OCI-LY3 (cell line): ENCODE data around the gene ZBED1.

Source experiments
- H2AFZ ChIP-seq: fragments of 200-600, 300-600 bp; shearing (Covaris generic); 2 replicates; pipeline ENCODE4 v1.6.0; 2014; ENCODE audit warnings: antibody characterized with exemption, low read depth, low read length
- H3K27ac ChIP-seq: fragments of 200-600, 300-600 bp; sonication (generic); 2 replicates; pipeline ENCODE4 v1.5.1; 2014; ENCODE audit warnings: mild to moderate bottlenecking, low read length, moderate library complexity, mixed read lengths
- H3K27me3 ChIP-seq: fragments of 200-600, 300-600 bp; sonication (generic); 2 replicates; pipeline ENCODE4 v1.6.1; 2014; ENCODE audit warnings: low read depth, low read length, mixed read lengths
- H3K36me3 ChIP-seq: fragments of 200-600, 300-600 bp; sonication (generic); replicated peaks from 2 replicates; pipeline ENCODE3; 2014; ENCODE audit warnings: low read depth, low read length, mixed read lengths
- H3K4me1 ChIP-seq: fragments of 300-600, 200-600 bp; sonication (generic); 2 replicates; pipeline ENCODE4 v1.6.1; 2014; ENCODE audit warnings: low read length, mixed read lengths
- H3K4me2 ChIP-seq: fragments of 200-600, 300-600 bp; sonication (generic); 2 replicates; pipeline ENCODE4 v1.6.1; 2014; ENCODE audit warnings: low read length, mixed read lengths
- H3K4me3 ChIP-seq: fragments of 300-600, 200-600 bp; sonication (generic); 2 replicates; pipeline ENCODE4 v1.5.1; 2014; ENCODE audit warnings: antibody characterized with exemption, mild to moderate bottlenecking, low read length, moderate library complexity
- H3K79me2 ChIP-seq: fragments of 300-600, 200-600 bp; shearing (Covaris generic); 2 replicates; pipeline ENCODE4 v1.6.1; 2014; ENCODE audit warnings: mild to moderate bottlenecking, low read length, mixed read lengths
- H3K9ac ChIP-seq: fragments of 300-600, 200-600 bp; shearing (Covaris generic); 2 replicates; pipeline ENCODE4 v1.6.0; 2014; ENCODE audit warnings: mild to moderate bottlenecking, low read length, moderate library complexity
- H3K9me3 ChIP-seq: fragments of 200-600, 300-600 bp; shearing (Covaris generic); 2 replicates; pipeline ENCODE4 v1.6.1; 2014; ENCODE audit warnings: low read length, mixed read lengths; ENCODE audit not compliant: insufficient read depth
- H4K20me1 ChIP-seq: fragments of 200-600, 300-600 bp; sonication (generic); 2 replicates; pipeline ENCODE4 v1.6.1; 2016; ENCODE audit warnings: low read length, mixed read lengths; ENCODE audit not compliant: insufficient read depth
- EZH2phosphoT487 ChIP-seq: fragments of 200-600 bp; shearing (Covaris generic); IDR thresholded peaks from 2 replicates; pipeline ENCODE4 v1.6.1; 2018; ENCODE audit warnings: antibody characterized with exemption, mixed run types, low read depth
- TF ChIP-seq, protein P1 (sequence below): fragments of 200-600, 300-600 bp; sonication (generic); IDR thresholded peaks from 2 replicates; pipeline ENCODE4 v1.5.1; 2014; ENCODE audit warnings: antibody characterized with exemption, low read length, low read depth

ZBED1 gene

DNA sequence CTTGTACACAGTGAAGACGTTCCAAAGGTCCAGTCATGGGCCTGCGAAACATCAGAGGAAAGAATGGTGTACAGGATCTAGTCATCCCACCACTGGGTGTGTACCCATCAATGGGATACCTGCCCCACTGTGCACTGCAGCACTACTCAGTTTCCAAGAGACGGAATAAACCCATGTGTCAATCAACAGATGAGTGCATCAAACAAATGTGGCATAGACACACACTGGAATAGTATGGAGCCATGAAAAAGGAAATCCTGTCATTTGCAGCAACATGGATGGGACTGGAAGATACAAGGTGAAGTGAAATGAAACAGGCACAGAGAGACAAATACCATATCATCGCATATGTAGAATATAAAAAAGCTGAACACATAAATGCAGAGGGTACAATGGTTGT lies 48.0 kb downstream of the ZBED1 start:
- Histone ChIP-seq H3K36me3 (peaks cover 15% of the 10 kb centered on the region), H3K4me3 (no peak overlapping the region), H4K20me1 (peaks cover 29% of the 10 kb centered on the region), H3K9me3 (no peaks in the 10 kb centered on the region), H2AFZ (no peak overlapping the region), H3K27me3 (no peaks in the 10 kb centered on the region), H3K4me1 (no peaks in the 10 kb centered on the region), H3K4me2 (no peak overlapping the region), H3K27ac (no peak overlapping the region), H3K9ac (no peak overlapping the region), H3K79me2 (peaks cover 50% of the 10 kb centered on the region)
- TF ChIP-seq, protein P1, sequence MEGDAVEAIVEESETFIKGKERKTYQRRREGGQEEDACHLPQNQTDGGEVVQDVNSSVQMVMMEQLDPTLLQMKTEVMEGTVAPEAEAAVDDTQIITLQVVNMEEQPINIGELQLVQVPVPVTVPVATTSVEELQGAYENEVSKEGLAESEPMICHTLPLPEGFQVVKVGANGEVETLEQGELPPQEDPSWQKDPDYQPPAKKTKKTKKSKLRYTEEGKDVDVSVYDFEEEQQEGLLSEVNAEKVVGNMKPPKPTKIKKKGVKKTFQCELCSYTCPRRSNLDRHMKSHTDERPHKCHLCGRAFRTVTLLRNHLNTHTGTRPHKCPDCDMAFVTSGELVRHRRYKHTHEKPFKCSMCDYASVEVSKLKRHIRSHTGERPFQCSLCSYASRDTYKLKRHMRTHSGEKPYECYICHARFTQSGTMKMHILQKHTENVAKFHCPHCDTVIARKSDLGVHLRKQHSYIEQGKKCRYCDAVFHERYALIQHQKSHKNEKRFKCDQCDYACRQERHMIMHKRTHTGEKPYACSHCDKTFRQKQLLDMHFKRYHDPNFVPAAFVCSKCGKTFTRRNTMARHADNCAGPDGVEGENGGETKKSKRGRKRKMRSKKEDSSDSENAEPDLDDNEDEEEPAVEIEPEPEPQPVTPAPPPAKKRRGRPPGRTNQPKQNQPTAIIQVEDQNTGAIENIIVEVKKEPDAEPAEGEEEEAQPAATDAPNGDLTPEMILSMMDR, result no peak
- TF ChIP-seq EZH2phosphoT487, result no peak

DNA sequence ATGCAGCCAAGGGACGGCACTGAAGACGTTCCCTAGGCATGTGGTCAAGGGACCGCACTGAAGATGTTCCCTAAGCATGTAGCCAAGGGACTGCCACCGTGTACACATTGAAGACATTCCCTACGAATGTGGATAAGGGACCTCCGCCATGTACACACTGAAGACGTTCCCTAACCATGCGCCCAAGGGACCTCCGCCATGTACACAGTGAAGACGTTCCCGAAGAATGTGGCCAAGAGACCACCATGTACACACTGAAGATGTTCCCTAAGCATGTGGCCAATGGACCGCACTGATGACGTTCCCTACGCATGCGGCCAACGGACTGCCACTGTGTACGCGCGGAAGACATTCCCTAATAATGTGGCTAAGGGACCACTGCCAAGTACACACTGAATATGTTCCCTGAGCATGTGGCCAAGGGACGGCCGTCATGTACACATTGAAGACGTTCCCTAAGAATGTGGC lies 48.4 kb downstream of the ZBED1 start:
- Histone ChIP-seq H3K4me3 (no peak overlapping the region), H3K9me3 (no peaks in the 10 kb centered on the region), H3K36me3 (peaks cover 19% of the 10 kb centered on the region), H3K27ac (no peak overlapping the region), H3K9ac (no peak overlapping the region), H4K20me1 (peaks cover 28% of the 10 kb centered on the region), H2AFZ (no peak overlapping the region), H3K79me2 (peaks cover 50% of the 10 kb centered on the region), H3K4me2 (no peak overlapping the region), H3K27me3 (no peaks in the 10 kb centered on the region), H3K4me1 (no peaks in the 10 kb centered on the region)
- TF ChIP-seq, protein P1, result no peak
- TF ChIP-seq EZH2phosphoT487, result no peak

DNA sequence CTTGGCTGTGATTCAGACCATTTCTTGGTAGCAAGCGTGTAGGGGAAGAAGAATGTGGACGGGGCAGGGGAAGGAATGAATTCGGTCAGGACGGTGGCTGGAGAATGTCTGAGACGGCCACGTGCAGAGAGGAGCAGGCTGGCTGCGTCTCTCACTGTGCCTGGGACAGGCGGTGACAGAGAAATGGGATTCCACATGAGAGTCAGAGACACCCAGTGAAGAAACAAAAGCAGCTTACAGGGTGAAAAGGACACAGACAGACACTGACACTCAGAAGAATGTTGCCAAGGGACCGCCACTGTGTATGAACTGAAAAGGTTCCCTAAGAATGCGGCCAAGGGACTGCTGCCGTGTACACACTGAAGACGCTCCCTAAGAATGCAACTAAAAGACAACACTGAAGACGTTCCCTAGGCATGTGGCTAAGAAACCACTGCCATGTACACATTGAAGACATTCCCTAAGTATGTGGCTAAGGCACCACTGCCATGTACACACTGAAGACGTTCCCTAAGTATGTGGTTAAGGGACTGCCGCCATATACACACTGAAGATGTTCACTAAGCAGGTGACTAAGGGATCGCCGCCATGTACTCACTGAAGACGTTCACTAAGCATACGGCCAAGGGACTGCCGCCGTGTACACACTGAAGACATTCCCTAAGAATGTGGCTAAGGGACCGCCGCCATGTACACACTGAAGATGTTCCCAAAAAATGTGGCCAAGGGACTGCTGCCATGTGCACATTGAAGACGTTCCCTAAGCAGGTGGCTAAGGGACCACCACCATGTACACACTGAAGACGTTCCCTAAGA lies 49.1 kb downstream of the ZBED1 start:
- Histone ChIP-seq H3K36me3 (peaks cover 22% of the 10 kb centered on the region), H4K20me1 (peaks cover 31% of the 10 kb centered on the region), H3K4me3 (no peak overlapping the region), H3K27ac (no peak overlapping the region), H3K4me1 (no peaks in the 10 kb centered on the region), H3K27me3 (no peaks in the 10 kb centered on the region), H3K9me3 (no peaks in the 10 kb centered on the region), H3K79me2 (peaks cover 50% of the 10 kb centered on the region), H3K4me2 (no peak overlapping the region), H2AFZ (no peak overlapping the region), H3K9ac (no peak overlapping the region)
- TF ChIP-seq, protein P1, result no peak

DNA sequence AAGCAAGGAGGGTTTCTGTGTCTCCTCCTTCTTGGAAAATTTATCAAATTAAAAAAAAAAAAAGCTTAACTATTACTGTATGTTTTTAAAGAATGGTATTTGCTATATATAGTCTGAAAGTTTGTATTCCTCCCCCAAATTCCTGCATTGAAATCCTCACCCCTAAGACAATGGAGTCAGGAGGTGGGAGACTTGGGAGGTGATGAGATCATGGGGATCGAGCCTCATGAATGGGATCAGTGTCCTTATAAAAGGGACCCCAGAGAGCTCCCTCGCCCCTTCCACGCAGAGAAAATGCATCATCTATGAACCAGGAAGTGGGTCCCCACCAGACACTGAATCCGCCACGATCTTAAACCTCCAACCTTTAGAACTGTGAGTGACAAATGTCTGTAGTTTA lies 50.1 kb downstream of the ZBED1 start:
- no peaks in the 10 kb centered on the region for H3K4me1 ChIP-seq
- no peak for TF ChIP-seq EZH2phosphoT487
- TF ChIP-seq, protein P1, result no peak
- no peak overlapping the region for H3K9ac ChIP-seq
- no peak overlapping the region for H3K27ac ChIP-seq
- peaks cover 34% of the 10 kb centered on the region for H4K20me1 ChIP-seq
- no peak overlapping the region for H2AFZ ChIP-seq
- H3K36me3 ChIP-seq, result peaks cover 22% of the 10 kb centered on the region
- H3K9me3 ChIP-seq, result no peaks in the 10 kb centered on the region
- H3K4me3 ChIP-seq, result no peak overlapping the region
- peaks cover 55% of the 10 kb centered on the region for H3K79me2 ChIP-seq
- H3K27me3 ChIP-seq, result no peaks in the 10 kb centered on the region
- H3K4me2 ChIP-seq, result no peak overlapping the region
